Neural progenitor cell (in vitro differentiated cells): ENCODE measurements around the gene CBLB.

Source experiments
- EZH2 ChIP-seq: fragments of 200-600 bp; sonication (generic); IDR thresholded peaks from 2 replicates; pipeline ENCODE4 v1.6.1; 2017; ENCODE audit warnings: antibody characterized with exemption, mild to moderate bottlenecking, moderate library complexity
- TF ChIP-seq, protein P1 (sequence below): fragments of 200-600 bp; sonication (generic); IDR thresholded peaks from 2 replicates; pipeline ENCODE4 v1.5.1; 2017; ENCODE audit warnings: antibody characterized with exemption, mild to moderate bottlenecking

DNA sequence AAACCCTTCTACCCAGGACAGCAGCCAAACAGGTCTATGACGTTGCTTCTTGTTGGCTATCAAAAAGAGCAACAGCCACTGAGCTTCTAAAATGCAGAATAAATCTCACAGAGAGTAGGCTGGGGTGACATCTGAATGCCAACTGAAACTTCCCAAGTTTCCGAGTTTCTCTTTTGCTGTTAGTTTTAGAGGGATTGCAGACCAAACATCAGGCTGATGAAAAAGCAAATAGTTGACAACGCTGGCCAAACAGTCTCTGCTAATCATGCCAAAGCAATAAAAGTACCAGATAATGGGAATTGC lies 670 bp upstream of the CBLB start:
- TF ChIP-seq, protein P1, sequence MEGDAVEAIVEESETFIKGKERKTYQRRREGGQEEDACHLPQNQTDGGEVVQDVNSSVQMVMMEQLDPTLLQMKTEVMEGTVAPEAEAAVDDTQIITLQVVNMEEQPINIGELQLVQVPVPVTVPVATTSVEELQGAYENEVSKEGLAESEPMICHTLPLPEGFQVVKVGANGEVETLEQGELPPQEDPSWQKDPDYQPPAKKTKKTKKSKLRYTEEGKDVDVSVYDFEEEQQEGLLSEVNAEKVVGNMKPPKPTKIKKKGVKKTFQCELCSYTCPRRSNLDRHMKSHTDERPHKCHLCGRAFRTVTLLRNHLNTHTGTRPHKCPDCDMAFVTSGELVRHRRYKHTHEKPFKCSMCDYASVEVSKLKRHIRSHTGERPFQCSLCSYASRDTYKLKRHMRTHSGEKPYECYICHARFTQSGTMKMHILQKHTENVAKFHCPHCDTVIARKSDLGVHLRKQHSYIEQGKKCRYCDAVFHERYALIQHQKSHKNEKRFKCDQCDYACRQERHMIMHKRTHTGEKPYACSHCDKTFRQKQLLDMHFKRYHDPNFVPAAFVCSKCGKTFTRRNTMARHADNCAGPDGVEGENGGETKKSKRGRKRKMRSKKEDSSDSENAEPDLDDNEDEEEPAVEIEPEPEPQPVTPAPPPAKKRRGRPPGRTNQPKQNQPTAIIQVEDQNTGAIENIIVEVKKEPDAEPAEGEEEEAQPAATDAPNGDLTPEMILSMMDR: no peak
- TF ChIP-seq EZH2: no peak
